ENCODE measurements around the gene KCNG4. TPM values are rescaled to one million over a fixed set of nuclear protein-coding genes. Genes with fewer than 3 reads are reported as not detected.

The KCNG4 gene
- polyA plus RNA-seq, 1 donor (not counting 4 experiments of a cell fraction or from before 2014, with no cell fraction given): not detected

GRCh38 chr16:84178146-84178765, 61.6 kb downstream of the KCNG4 start:
- H3K9me1 ChIP-seq (ENCODE audit: control insufficient read depth, extremely low read depth, insufficient read depth, low read length): no peaks in the 10 kb centered on the region
- no peaks in the 10 kb centered on the region for H3K27me3 ChIP-seq (ENCODE audit: control insufficient read depth, extremely low read depth, insufficient read depth, low read length)
- no peak overlapping the region for H3K4me2 ChIP-seq (ENCODE audit: control insufficient read depth, extremely low read depth, insufficient read depth, low read depth, low read length)
- FAIRE-seq (no peak), DNase-seq (ENCODE audit: low read depth, low spot score) (no peak)
- dilution Hi-C loops (cut with MboI; ENCODE audit: extremely low pct_ligation_motif_present, low sequenced_read_pairs): no loop called here
- H4K20me1 ChIP-seq (ENCODE audit: control insufficient read depth, extremely low read depth, insufficient read depth, low read length): peaks cover 2% of the 10 kb centered on the region
- H3K27ac ChIP-seq (ENCODE audit: control insufficient read depth, insufficient read depth, low read length): peak overlapping the region; percentile 56
- no peaks in the 10 kb centered on the region for H3K9me3 ChIP-seq (ENCODE audit: control insufficient read depth, low read depth, low read length)
- no peak overlapping the region for H3K4me3 ChIP-seq (ENCODE audit: control insufficient read depth in 2 of 3, extremely low read depth in 1 of 3, insufficient read depth in 2 of 3, low read depth in 1 of 3, low read length in 3 of 3)
- no peak for TF ChIP-seq EZH2 (IDR thresholded peaks at IDR 0.05; ENCODE audit: low read length)
- TF ChIP-seq CTCF (optimal IDR thresholded peaks at IDR 0.05 in 1 of 3, IDR thresholded peaks at IDR 0.05 in 1 of 3, conservative IDR thresholded peaks at IDR 0.05 in 1 of 3; ENCODE audit: extremely low read depth in 1 of 3, insufficient read depth in 2 of 3, low read length in 3 of 3): no peak
- H3K4me1 ChIP-seq (ENCODE audit: control insufficient read depth, extremely low read depth, insufficient read depth, low read length): peaks cover 29% of the 10 kb centered on the region
- peaks cover 3% of the 10 kb centered on the region for H3K79me2 ChIP-seq (ENCODE audit: control insufficient read depth, insufficient read depth, low read length)
- H2AFZ ChIP-seq (ENCODE audit: control insufficient read depth, low read length): no peak overlapping the region
- H3K9ac ChIP-seq (ENCODE audit: control insufficient read depth, extremely low read depth, insufficient read depth, low read length): no peak overlapping the region
- H3K36me3 ChIP-seq (ENCODE audit: control insufficient read depth in 2 of 2, extremely low read depth in 1 of 2, insufficient read depth in 2 of 2, low read length in 2 of 2): peaks cover 13 to 17% of the 10 kb centered on the region in 2 experiments

GRCh38 chr16:84177741-84178073, 62.1 kb downstream of the KCNG4 start:
- H3K9ac ChIP-seq (ENCODE audit: control insufficient read depth, extremely low read depth, insufficient read depth, low read length): peak overlapping the region; percentile 50
- dilution Hi-C loops (cut with MboI; ENCODE audit: extremely low pct_ligation_motif_present, low sequenced_read_pairs): no loop called here
- H3K27ac ChIP-seq (ENCODE audit: control insufficient read depth, insufficient read depth, low read length): peak overlapping the region; percentile 56

More at GRCh38 chr16:84177741-84178073, 62.1 kb downstream of the KCNG4 start:
- Histone ChIP-seq H3K4me1 (ENCODE audit: control insufficient read depth, extremely low read depth, insufficient read depth, low read length) (peaks cover 29% of the 10 kb centered on the region), H3K4me3 (ENCODE audit: control insufficient read depth in 2 of 3, extremely low read depth in 1 of 3, insufficient read depth in 2 of 3, low read depth in 1 of 3, low read length in 3 of 3) (no peak overlapping the region), H3K36me3 (ENCODE audit: control insufficient read depth in 2 of 2, extremely low read depth in 1 of 2, insufficient read depth in 2 of 2, low read length in 2 of 2) (peaks cover 12 to 13% of the 10 kb centered on the region in 2 experiments), H2AFZ (ENCODE audit: control insufficient read depth, low read length) (no peak overlapping the region), H3K4me2 (ENCODE audit: control insufficient read depth, extremely low read depth, insufficient read depth, low read depth, low read length) (peak overlapping the region; percentile 83), H4K20me1 (ENCODE audit: control insufficient read depth, extremely low read depth, insufficient read depth, low read length) (peaks cover 2% of the 10 kb centered on the region), H3K9me1 (ENCODE audit: control insufficient read depth, extremely low read depth, insufficient read depth, low read length) (no peaks in the 10 kb centered on the region), H3K9me3 (ENCODE audit: control insufficient read depth, low read depth, low read length) (no peaks in the 10 kb centered on the region), H3K27me3 (ENCODE audit: control insufficient read depth, extremely low read depth, insufficient read depth, low read length) (no peaks in the 10 kb centered on the region), H3K79me2 (ENCODE audit: control insufficient read depth, insufficient read depth, low read length) (no peaks in the 10 kb centered on the region)
- no peak for TF ChIP-seq CTCF (optimal IDR thresholded peaks at IDR 0.05 in 1 of 3, IDR thresholded peaks at IDR 0.05 in 1 of 3, conservative IDR thresholded peaks at IDR 0.05 in 1 of 3; ENCODE audit: extremely low read depth in 1 of 3, insufficient read depth in 2 of 3, low read length in 3 of 3)
- no peak for TF ChIP-seq EZH2 (IDR thresholded peaks at IDR 0.05; ENCODE audit: low read length)
- DNase-seq (ENCODE audit: low read depth, low spot score) (no peak), FAIRE-seq (no peak)

Measured in keratinocyte (primary cell).